ENCODE measurements around the gene IL34.

Gene IL34

DNA sequence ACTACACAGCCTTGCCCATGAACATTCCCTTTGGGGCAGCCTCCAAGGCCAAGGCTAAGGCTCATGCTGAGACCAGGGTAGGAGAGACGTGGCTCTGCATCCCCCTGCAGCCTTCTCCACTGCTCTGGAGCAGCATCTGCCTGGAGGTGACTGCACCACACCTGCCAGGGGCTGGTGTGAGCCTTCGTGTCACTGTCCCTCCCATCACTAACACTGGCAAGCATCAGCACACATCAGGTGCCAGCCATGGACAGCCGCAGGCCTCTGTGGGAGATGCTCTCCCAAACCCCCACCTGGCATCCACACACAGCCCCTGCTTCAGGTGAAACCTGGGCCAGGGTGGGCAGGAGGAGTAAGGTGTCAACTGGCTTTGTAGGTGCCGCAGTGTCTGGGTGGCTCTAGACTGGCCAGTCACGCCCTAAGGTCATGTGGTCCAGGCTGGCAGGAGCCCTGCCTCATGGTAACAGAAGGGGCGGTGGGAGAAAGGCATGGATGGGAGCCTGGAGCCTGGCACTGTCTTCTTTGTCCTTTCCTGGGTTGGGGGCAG is 57.5 kb downstream of the IL34 start:
- no peak for DNase-seq

DNA sequence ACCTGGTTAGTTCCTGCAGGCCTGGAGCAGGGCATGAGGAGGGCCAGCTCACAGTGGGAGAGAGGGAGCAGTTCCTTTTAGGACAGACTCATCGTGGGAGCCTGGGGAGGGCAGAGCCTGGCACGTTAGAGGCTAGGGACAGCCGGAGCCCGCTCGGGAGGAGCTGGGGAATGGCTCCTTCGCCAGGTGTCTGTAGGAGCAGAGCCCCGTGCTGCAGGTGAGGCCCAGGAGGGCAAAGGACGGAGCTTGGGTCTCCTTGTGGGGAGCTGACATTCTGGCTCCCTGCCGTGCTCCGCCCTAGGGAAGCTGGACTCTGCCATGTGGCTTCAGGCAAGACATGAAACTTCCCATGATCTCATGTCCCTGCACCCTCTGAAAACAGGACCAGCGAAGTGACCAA is 58.2 kb downstream of the IL34 start:
- no peak for DNase-seq

DNA sequence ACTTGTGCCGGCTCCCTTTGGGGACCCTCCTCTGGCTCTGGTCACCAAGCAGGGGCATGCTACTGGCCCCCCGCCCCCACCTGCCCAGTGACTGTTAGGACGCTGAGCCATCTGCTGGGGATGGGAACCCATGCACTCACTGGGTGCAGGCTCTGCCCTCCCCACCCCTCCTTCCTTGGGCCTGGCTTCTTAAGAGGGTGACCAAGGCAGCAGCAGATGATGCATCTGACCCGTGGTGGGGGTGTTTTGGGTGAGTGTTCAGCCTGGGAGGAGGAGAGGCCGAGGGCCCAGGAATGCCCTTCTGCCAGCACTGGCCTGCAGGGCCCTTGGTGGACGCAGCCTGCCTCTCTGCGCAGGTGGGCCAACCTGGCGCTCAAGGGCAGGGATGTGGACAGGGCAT is 58.7 kb downstream of the IL34 start:
- DNase-seq, result no peak

DNA sequence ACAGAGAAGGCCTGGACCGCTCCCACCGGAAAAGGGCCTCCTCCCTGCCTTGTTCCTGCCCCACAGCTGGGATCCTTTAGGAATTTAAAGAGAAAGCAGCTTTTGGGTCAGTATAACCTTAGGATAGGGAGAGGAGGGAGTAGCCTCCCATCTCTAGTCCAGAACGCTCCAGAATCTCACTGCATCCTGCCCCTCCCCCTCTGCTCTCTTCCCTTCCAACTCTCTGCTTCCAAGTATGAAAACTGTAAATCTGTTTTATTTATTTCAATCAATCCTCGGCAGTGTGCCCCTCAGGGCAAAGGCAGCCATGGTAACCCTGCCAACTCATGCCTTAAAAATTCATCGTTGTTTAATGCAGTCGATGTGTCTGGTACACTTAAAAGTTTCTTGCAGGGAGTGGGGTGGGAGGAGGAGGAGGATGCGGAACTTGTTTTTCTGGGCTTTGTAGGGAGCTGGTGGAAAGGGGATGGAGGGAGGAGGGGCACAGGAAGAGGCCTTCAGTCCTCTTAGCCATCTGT is 60.6 kb downstream of the IL34 start:
- no peak for DNase-seq

DNA sequence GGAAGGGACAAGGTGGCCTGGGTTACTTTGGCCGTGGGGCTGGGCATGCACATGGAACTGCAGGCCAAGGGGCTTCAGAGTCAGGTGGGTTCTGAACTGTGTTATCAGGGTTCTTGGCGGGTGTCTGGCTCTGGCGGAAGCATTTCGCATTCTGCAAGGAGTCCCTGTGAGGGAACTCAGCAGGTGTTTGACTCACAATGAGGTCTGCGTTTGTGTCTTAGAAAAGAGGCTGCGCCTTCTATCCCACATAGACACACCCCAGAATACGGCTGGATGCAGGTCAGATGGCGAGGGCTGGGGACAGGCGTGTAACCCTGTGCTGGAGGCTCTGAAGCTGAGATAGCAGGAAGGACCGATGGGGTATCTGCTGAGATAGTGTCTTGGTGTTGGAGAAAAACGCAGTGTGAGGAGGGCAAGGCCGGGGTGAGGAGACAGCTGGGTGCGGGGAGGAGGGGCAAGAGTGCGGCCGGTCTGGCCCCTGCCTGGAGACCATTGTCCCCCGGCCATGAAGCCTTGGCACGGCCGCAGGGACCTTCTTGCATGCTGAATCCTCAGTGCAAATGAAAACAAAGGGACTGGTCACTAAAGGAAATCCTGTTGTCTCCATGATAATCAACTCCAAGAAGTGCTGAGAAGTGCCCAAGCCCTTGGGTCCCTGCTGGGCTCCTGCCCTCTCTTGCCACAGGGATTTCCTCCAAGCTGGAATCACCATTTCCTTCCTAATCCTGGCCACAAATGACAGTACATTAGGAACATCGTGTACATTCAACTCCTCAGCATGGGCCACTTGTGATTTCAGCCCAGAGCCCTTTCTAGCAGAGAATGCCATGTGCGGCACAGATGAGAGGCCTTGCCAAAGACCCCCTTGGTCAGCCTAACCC is 62.2 kb downstream of the IL34 start:
- DNase-seq, result no peak

DNA sequence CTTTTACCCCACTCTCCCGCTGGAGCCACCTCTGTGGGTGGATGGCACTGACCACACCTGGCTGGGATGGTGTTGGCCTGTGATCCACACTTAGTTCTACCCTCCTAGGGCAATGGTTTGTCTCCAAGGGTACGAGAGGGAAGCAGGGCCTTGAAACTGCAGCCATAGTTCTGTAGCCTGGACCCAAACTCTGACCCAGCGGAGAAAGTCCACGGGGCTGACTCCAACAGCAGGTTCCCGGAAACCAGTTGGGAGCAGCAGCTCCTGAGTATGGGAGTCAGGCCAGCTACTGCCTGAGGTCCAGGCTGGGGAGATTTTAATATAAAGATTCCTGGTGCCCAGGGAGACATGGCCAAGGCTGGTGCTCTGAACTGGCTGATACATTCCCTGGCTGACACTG is 63.1 kb downstream of the IL34 start:
- DNase-seq, result no peak

DNA sequence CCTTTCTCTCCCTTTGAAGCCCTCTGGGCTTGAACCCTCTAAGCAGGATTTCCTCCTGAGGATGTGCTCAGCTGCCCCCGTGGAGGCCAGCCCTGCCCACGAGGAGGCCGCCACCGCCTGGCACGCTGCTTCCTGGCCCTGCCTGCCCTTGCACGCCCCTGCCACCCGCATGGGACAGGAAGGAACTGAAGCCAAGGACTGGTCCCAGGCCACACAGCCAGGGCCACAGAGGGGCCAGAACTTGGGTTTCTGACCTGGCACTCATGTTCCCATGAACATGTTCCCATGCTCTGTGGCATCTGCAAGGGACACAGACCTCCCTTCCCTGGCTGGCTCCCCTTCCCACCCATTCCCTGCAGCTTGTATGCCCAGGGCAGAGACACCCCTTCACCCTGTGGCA is 63.6 kb downstream of the IL34 start:
- no peak for DNase-seq
